Measurements from ENCODE around the gene SLC35G3. TPM values are rescaled to one million over a fixed set of nuclear protein-coding genes. Genes with fewer than 3 reads are reported as not detected.
"Not testable (repeated sequence)": the region's sequence is repeated elsewhere in the genome, so short reads cannot be mapped to it uniquely, and the experiment has no call there.

SLC35G3 gene
- total and polyA plus RNA-seq, 10 of the 15 experiments (the other 5 are each of a cell fraction or from before 2014, with no cell fraction given), result not detected

DNA sequence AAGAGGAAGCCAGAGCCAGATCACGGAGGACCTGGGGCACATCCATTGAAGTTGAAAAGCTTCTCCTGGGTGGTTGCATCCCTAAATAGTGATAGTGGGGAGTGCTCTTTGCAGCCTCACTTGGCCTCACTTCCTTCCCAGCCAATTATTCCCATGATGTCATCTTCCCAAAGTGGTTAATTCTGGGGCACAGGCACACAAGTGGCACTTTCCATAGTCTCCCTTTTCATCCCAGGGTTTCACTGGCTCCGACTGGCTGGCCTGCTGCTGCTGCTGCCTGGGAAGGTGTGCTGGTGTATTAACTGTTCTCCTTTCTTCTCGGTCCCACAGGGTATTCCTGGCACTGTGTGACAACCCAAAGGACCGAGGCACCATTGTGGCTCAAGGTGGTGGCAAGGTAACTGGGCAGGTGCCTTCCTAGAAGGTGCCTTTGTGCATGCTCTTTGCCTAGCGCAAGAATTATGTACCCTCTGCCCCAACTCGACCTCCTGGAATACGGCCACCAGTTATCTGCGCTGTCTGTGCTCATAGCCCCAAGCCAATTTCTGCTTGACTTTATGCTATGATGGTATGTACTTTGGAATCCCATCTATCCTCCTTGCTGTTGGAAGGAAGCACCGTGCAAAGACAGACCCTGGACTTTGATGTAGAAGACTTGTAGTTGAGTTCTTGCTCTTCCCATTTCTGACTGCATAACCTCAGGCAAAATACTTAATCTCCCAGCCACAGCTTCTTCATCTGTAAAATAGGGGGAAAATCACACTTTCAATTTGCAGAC is 18.4 kb downstream of the SLC35G3 start (continued):
- TF ChIP-seq, protein P1, sequence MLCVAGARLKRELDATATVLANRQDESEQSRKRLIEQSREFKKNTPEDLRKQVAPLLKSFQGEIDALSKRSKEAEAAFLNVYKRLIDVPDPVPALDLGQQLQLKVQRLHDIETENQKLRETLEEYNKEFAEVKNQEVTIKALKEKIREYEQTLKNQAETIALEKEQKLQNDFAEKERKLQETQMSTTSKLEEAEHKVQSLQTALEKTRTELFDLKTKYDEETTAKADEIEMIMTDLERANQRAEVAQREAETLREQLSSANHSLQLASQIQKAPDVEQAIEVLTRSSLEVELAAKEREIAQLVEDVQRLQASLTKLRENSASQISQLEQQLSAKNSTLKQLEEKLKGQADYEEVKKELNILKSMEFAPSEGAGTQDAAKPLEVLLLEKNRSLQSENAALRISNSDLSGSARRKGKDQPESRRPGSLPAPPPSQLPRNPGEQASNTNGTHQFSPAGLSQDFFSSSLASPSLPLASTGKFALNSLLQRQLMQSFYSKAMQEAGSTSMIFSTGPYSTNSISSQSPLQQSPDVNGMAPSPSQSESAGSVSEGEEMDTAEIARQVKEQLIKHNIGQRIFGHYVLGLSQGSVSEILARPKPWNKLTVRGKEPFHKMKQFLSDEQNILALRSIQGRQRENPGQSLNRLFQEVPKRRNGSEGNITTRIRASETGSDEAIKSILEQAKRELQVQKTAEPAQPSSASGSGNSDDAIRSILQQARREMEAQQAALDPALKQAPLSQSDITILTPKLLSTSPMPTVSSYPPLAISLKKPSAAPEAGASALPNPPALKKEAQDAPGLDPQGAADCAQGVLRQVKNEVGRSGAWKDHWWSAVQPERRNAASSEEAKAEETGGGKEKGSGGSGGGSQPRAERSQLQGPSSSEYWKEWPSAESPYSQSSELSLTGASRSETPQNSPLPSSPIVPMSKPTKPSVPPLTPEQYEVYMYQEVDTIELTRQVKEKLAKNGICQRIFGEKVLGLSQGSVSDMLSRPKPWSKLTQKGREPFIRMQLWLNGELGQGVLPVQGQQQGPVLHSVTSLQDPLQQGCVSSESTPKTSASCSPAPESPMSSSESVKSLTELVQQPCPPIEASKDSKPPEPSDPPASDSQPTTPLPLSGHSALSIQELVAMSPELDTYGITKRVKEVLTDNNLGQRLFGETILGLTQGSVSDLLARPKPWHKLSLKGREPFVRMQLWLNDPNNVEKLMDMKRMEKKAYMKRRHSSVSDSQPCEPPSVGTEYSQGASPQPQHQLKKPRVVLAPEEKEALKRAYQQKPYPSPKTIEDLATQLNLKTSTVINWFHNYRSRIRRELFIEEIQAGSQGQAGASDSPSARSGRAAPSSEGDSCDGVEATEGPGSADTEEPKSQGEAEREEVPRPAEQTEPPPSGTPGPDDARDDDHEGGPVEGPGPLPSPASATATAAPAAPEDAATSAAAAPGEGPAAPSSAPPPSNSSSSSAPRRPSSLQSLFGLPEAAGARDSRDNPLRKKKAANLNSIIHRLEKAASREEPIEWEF (IDR thresholded peaks at IDR 0.05; ENCODE audit: insufficient replicate concordance, low read depth, low read length), result no peak
- no peak for TF ChIP-seq STAT3 (IDR thresholded peaks at IDR 0.05; ENCODE audit: low read depth, low read length)

DNA sequence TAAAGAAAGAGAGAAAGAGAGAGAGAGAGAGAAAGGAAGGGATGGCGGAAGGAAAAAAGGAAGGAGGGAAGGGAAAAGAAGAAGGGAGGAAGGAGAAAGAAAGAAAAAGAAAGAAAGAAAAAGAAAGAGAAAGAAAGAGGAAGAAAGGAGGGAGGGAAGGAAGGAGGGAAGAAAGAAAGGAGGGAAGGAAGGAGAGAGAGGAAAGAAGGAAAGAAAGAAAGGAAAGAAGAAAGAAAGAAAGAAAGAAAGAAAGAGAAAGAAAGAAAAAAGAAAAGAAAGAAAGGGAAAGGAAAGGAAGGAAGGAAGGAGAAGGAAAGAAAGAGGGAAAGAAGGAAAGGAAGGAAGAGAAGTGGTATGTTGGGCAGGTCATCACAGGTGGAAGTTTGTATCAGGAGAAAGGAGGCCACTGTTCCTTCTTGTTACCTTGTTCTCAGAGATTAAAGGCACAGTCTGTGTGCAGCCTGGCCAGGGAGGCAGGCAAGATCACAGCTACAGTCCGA is 19.3 kb downstream of the SLC35G3 start:
- TF ChIP-seq RBBP5 (conservative IDR thresholded peaks at IDR 0.05) (no peak), SRF (IDR thresholded peaks at IDR 0.05; ENCODE audit: low read depth in 2 of 2, low read length in 2 of 2) (no peak)
- Histone ChIP-seq H3K4me2 (ENCODE audit: control insufficient read depth, insufficient read depth) (no peak overlapping the region), H3K27ac (ENCODE audit: control insufficient read depth, insufficient read depth) (no peak overlapping the region), H3K4me1 (ENCODE audit: control insufficient read depth, insufficient read depth, low read length) (no peaks in the 10 kb centered on the region), H3K36me3 (ENCODE audit: control insufficient read depth in 2 of 2, insufficient read depth in 2 of 2, low read length in 1 of 2) (no peaks in the 10 kb centered on the region), H3K9ac (ENCODE audit: control insufficient read depth, insufficient read depth, low read length) (no peak overlapping the region), H3K9me3 (replicated peaks; ENCODE audit: control insufficient read depth, insufficient read depth, low read length) (no peaks in the 10 kb centered on the region), H3K27me3 (replicated peaks in 1 of 2; ENCODE audit: control insufficient read depth in 2 of 2, insufficient read depth in 2 of 2, low read length in 1 of 2) (peaks cover 0 to 5% of the 10 kb centered on the region in 2 experiments; a peak in 1 of 4 replicates), H4K20me1 (ENCODE audit: control insufficient read depth, insufficient read depth) (no peaks in the 10 kb centered on the region), H2AFZ (ENCODE audit: control insufficient read depth, low read depth, low read length) (no peak overlapping the region), H3K79me2 (ENCODE audit: control insufficient read depth, insufficient read depth, low read length) (no peaks in the 10 kb centered on the region), H3K4me3 (no peak overlapping the region)
- ChIA-PET POLR2A (no interaction called here), RAD21 (ENCODE audit: unreplicated experiment) (no interaction called here), CTCF (no interaction called here), SMC1A (ENCODE audit: uncharacterized antibody, unreplicated experiment) (no interaction called here)
- no peak for FAIRE-seq
- in situ Hi-C loops (cut with MboI) (no loop called here), intact Hi-C loops (cut with micrococcal nuclease; ENCODE audit: unreplicated experiment) (no loop called here)
- 69% methylated on average over 2 of the region's 2 CpGs for WGBS (ENCODE audit: insufficient coverage, insufficient replicate concordance, low lambda C conversion rate, missing lambda C conversion rate)
- no peak for DNase-seq (ENCODE audit: low read depth, low spot score)
- no peak for ATAC-seq
- no TSS peak for BruUV-seq (replicated peaks)

DNA sequence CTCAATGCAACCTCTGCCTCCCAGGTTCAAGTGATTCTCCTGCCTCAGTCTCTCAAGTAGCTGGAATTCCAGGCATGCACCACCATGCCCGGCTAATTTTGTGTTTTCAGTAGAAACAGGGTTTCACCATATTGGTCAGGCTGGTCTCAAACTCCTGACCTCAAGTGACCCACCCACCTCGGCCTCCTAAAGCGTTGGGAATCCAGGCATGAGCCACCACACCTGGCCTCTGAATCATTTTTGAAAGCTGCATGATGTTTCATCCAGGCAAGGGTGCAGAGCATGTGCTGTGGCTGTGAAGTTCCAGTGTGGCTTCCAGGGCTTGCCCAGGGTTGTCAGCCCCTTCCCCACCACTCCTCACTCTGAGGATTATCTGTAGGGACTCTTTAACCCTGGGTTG is 21.9 kb downstream of the SLC35G3 start:
- H4K20me1 ChIP-seq (ENCODE audit: control insufficient read depth, insufficient read depth); SMC1A ChIA-PET (ENCODE audit: uncharacterized antibody, unreplicated experiment); BruUV-seq (replicated peaks); H3K79me2 ChIP-seq (ENCODE audit: control insufficient read depth, insufficient read depth, low read length); H3K4me3 ChIP-seq; H3K36me3 ChIP-seq (ENCODE audit: control insufficient read depth in 2 of 2, insufficient read depth in 2 of 2, low read length in 1 of 2); DNase-seq (ENCODE audit: low read depth, low spot score); H3K9ac ChIP-seq (ENCODE audit: control insufficient read depth, insufficient read depth, low read length); H3K4me1 ChIP-seq (ENCODE audit: control insufficient read depth, insufficient read depth, low read length); POLR2A ChIA-PET; in situ Hi-C loops (cut with MboI); H3K27ac ChIP-seq (ENCODE audit: control insufficient read depth, insufficient read depth); H3K4me2 ChIP-seq (ENCODE audit: control insufficient read depth, insufficient read depth); H2AFZ ChIP-seq (ENCODE audit: control insufficient read depth, low read depth, low read length); intact Hi-C loops (cut with micrococcal nuclease; ENCODE audit: unreplicated experiment); FAIRE-seq; ATAC-seq; RAD21 ChIA-PET (ENCODE audit: unreplicated experiment); H3K27me3 ChIP-seq (replicated peaks in 1 of 2; ENCODE audit: control insufficient read depth in 2 of 2, insufficient read depth in 2 of 2, low read length in 1 of 2); H3K9me3 ChIP-seq (replicated peaks; ENCODE audit: control insufficient read depth, insufficient read depth, low read length): not testable (repeated sequence)
- CTCF ChIA-PET, result interaction anchor here (1.2 kb wide), 1 partner anchor 16 kb away, joined by 3 read pairs; no protein-coding TSS in a partner anchor
- WGBS (ENCODE audit: insufficient coverage, insufficient replicate concordance, low lambda C conversion rate, missing lambda C conversion rate), result 0% methylated on average over 3 of the region's 3 CpGs

Measured in GM12878 (cell line).